ENCODE data around the gene KCNIP4. TPM values are rescaled to one million over a fixed set of nuclear protein-coding genes. Genes with fewer than 3 reads are reported as not detected.

KCNIP4 gene
- total RNA-seq, 1 donor from 2014 or later, result 6.2 TPM

- no peak for TF ChIP-seq CTCF (conservative IDR thresholded peaks at IDR 0.05)
- Mint-ChIP-seq H3K36me3 (no peaks in the 10 kb centered on the region), H3K27me3 (peaks cover 4% of the 10 kb centered on the region), H3K4me3 (no peak overlapping the region), H3K27ac (no peak overlapping the region), H3K9me3 (no peaks in the 10 kb centered on the region), H3K4me1 (ENCODE audit: unreplicated experiment) (no peaks in the 10 kb centered on the region)
- DNase-seq (ENCODE audit: extremely low spot score, unreplicated experiment), result no peak
Observed at GRCh38 chr4:21638171-21638725, 310.3 kb downstream of the KCNIP4 start.

GRCh38 chr4:21628916-21629610, 319.5 kb downstream of the KCNIP4 start:
- no peaks in the 10 kb centered on the region for H3K9me3 Mint-ChIP-seq
- no peak for DNase-seq (ENCODE audit: extremely low spot score, unreplicated experiment)
- H3K36me3 Mint-ChIP-seq, result no peaks in the 10 kb centered on the region
- no peaks in the 10 kb centered on the region for H3K27me3 Mint-ChIP-seq
- no peak overlapping the region for H3K4me3 Mint-ChIP-seq
- H3K4me1 Mint-ChIP-seq (ENCODE audit: unreplicated experiment), result no peaks in the 10 kb centered on the region
- no peak for TF ChIP-seq CTCF (conservative IDR thresholded peaks at IDR 0.05)
- H3K27ac Mint-ChIP-seq, result no peak overlapping the region

DNA sequence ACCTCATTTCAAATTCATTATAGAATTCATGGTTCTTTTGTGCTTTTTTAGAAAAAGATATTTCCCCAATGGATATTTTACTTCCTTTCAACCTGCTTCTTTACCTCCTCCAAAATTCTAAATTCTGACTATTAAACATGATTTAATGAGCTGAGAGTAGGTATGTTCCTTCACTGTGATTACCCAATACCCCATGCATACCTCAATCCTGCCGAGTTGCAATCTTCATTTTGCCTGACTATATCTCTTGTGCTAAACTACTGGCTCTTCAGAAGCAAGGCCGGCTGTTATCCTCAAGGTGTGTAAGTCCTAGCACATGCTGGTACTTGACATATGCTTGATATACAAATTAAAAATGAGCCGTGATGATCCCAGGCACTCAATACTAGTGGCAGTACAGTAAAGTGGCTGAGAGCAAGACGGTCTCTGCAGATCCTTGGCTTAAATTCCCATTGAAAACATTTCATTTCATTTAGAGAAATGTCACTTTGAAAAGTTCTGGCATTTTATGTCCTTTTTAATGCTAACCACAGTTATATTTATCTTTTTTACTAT, 320.4 kb downstream of the KCNIP4 start:
- Mint-ChIP-seq H3K9me3 (no peaks in the 10 kb centered on the region), H3K27ac (no peak overlapping the region), H3K27me3 (no peaks in the 10 kb centered on the region), H3K36me3 (no peaks in the 10 kb centered on the region), H3K4me1 (ENCODE audit: unreplicated experiment) (no peaks in the 10 kb centered on the region), H3K4me3 (no peak overlapping the region)
- no peak for TF ChIP-seq CTCF (conservative IDR thresholded peaks at IDR 0.05)
- no peak for DNase-seq (ENCODE audit: extremely low spot score, unreplicated experiment)

DNA sequence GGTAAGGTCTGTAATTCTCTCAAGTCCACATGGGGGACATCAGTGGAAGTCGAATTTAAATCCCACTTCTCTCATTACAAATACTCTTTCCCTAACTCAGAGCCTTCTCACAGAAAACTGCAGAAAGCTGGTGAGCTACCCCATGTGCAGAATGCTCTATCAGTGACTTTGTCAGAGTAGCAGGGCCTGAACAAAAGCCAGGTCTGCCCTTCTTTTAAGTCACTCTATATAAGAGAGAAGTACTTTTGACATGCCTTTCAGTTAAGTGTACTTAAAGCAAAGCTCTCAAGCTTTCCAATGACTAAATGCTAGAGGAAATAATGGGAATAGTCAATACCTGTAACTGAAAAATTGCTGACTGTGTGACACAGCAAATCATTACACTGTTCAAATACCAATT, 323.1 kb downstream of the KCNIP4 start:
- H3K27me3 Mint-ChIP-seq, result no peaks in the 10 kb centered on the region
- no peak overlapping the region for H3K27ac Mint-ChIP-seq
- no peak for TF ChIP-seq CTCF (conservative IDR thresholded peaks at IDR 0.05)
- H3K36me3 Mint-ChIP-seq, result no peaks in the 10 kb centered on the region
- no peaks in the 10 kb centered on the region for H3K9me3 Mint-ChIP-seq
- H3K4me3 Mint-ChIP-seq, result no peak overlapping the region
- DNase-seq (ENCODE audit: extremely low spot score, unreplicated experiment), result no peak
- no peaks in the 10 kb centered on the region for H3K4me1 Mint-ChIP-seq (ENCODE audit: unreplicated experiment)

GRCh38 chr4:21605006-21605405, 343.6 kb downstream of the KCNIP4 start:
- DNase-seq (ENCODE audit: extremely low spot score, unreplicated experiment), result no peak
- H3K4me3 Mint-ChIP-seq, result no peak overlapping the region
- H3K27me3 Mint-ChIP-seq, result peaks cover 3% of the 10 kb centered on the region
- TF ChIP-seq CTCF (conservative IDR thresholded peaks at IDR 0.05), result no peak
- no peaks in the 10 kb centered on the region for H3K36me3 Mint-ChIP-seq
- H3K4me1 Mint-ChIP-seq (ENCODE audit: unreplicated experiment), result no peaks in the 10 kb centered on the region
- H3K9me3 Mint-ChIP-seq, result no peaks in the 10 kb centered on the region
- no peak overlapping the region for H3K27ac Mint-ChIP-seq
